Kidney (tissue), 14 donors: ENCODE measurements around the gene ELOVL6. TPM values are rescaled to one million over a fixed set of nuclear protein-coding genes. Genes with fewer than 3 reads are reported as not detected.
"Not testable (repeated sequence)": the region's sequence is repeated elsewhere in the genome, so short reads cannot be mapped to it uniquely, and the experiment has no call there.

Source experiments
- DNase-seq, 5 donors: peaks; one replicate each; pipeline ENCODE4 v3.0.0-alpha.2; 2013 to 2020
- FAIRE-seq: peaks from 2 replicates; lab custom pipeline; 2012; peaks lifted over from hg19 to GRCh38; lab: Jason Lieb, UNC
- H3K27ac ChIP-seq, 2 donors: one replicate each; pipeline ENCODE4 v1.7.0; 2013; ENCODE audit warnings: low read depth in 2 of 2, low read length in 2 of 2, inconsistent platforms in 1 of 2
- H3K27me3 ChIP-seq: one replicate; pipeline ENCODE4 v1.7.1; 2013; ENCODE audit warnings: low read length, inconsistent platforms; ENCODE audit not compliant: control insufficient read depth, insufficient read depth
- H3K36me3 ChIP-seq, 3 donors: one replicate each; pipeline versions ENCODE4 v1.7.0 to v1.7.1; 2013; ENCODE audit warnings: low read length in 3 of 3, control low read depth in 1 of 3, inconsistent platforms in 1 of 3; ENCODE audit not compliant: insufficient read depth in 3 of 3, control insufficient read depth in 2 of 3
- H3K4me1 ChIP-seq, 3 donors: one replicate each; pipeline versions ENCODE4 v1.7.0 to v1.7.1; 2013; ENCODE audit warnings: low read length in 3 of 3, inconsistent platforms in 1 of 3, low read depth in 1 of 3; ENCODE audit not compliant: control insufficient read depth in 2 of 3, insufficient read depth in 2 of 3
- H3K4me3 ChIP-seq, 3 donors: one replicate each; pipeline versions ENCODE4 v1.7.0 to v1.8.1; 2013; ENCODE audit warnings: low read length in 3 of 3, control low read depth in 1 of 3, inconsistent platforms in 1 of 3
- H3K9ac ChIP-seq, 3 donors: one replicate each; pipeline versions ENCODE4 v1.7.0 to v1.7.1; 2013; ENCODE audit warnings: low read length in 3 of 3, control low read depth in 1 of 3, inconsistent platforms in 1 of 3
- H3K9me3 ChIP-seq, 3 donors: one replicate each; pipeline versions ENCODE4 v1.7.0 to v1.7.1; 2013; ENCODE audit warnings: low read length in 3 of 3, control low read depth in 1 of 3, inconsistent platforms in 1 of 3; ENCODE audit not compliant: control insufficient read depth in 2 of 3, insufficient read depth in 1 of 3
- CTCF ChIP-seq: IDR thresholded peaks from 3 replicates; pipeline ENCODE4 v1.5.1; 2012; ENCODE audit warnings: mild to moderate bottlenecking, moderate library complexity, borderline replicate concordance; ENCODE audit not compliant: insufficient read depth; ENCODE audit errors: extremely low read depth
- intact Hi-C: fragments of 100-400 bp; cut with DNase I; formaldehyde crosslinking; loops from one replicate; pipeline ENCODE4 v1.11.1; 2022
- polyA plus RNA-seq: library from polyadenylated mRNA; stranded (reverse); fragments of 350-450 nt; fragmentation: Illumina TruSeq; extraction: RNeasy Lipid Tissue Mini Kit (QIAGEN cat#74804); gene quantifications from one replicate; pipeline ENCODE4 v1.2.3, GENCODE V29; 2014; ENCODE audit warnings: low read depth, low replicate concordance; ENCODE audit not compliant: insufficient read depth
- total RNA-seq: library from RNA; stranded (reverse); fragmentation: NEBNext Ultra II Directional; extraction: Animal tissue kit (Norgen Biotek cat#: 25700); gene quantifications from one replicate; pipeline ENCODE4 v1.2.1, GENCODE V29; 2021
- donor health status: control.
- donor health status: control.
- donor health status: control.
- donor health status: control.
- donor health status: control.
- donor health status: DM: yes; HTN: yes; CAD: no.
- donor health status: Normal renal cell carcinoma (clear cell type).

Gene ELOVL6
- total and polyA plus RNA-seq, 2 donors from 2014 or later = 10.7 to 21.5 TPM

GRCh38 chr4:110229266-110229665 lies 30.9 kb upstream of the ELOVL6 start:
- intact Hi-C loops = no loop called here
- no peak for FAIRE-seq
- no peak for DNase-seq
- Histone ChIP-seq H3K27me3 (no peaks in the 10 kb centered on the region), H3K27ac (no peak overlapping the region), H3K9me3 (peaks cover 0 to 2% (median 0%) of the 10 kb centered on the region in 3 donors), H3K9ac (no peak overlapping the region), H3K4me3 (no peak overlapping the region), H3K4me1 (no peaks in the 10 kb centered on the region), H3K36me3 (no peaks in the 10 kb centered on the region)
- no peak for TF ChIP-seq CTCF

GRCh38 chr4:110224812-110225211 lies 26.4 kb upstream of the ELOVL6 start:
- intact Hi-C loops = no loop called here
- TF ChIP-seq CTCF = no peak
- H3K4me3 ChIP-seq = no peak overlapping the region
- no peaks in the 10 kb centered on the region for H3K36me3 ChIP-seq
- FAIRE-seq (no peak), DNase-seq (no peak)
- H3K9ac ChIP-seq = no peak overlapping the region
- no peaks in the 10 kb centered on the region for H3K9me3 ChIP-seq
- no peaks in the 10 kb centered on the region for H3K4me1 ChIP-seq
- no peak overlapping the region for H3K27ac ChIP-seq
- H3K27me3 ChIP-seq = no peaks in the 10 kb centered on the region

- H3K4me1 ChIP-seq = no peaks in the 10 kb centered on the region
- H3K9ac ChIP-seq = no peak overlapping the region
- no peak for TF ChIP-seq CTCF
- intact Hi-C loops = no loop called here
- no peaks in the 10 kb centered on the region for H3K9me3 ChIP-seq
- no peak overlapping the region for H3K4me3 ChIP-seq
- no peaks in the 10 kb centered on the region for H3K36me3 ChIP-seq
- FAIRE-seq = no peak
- DNase-seq = no peak
- no peaks in the 10 kb centered on the region for H3K27me3 ChIP-seq
- no peak overlapping the region for H3K27ac ChIP-seq
These were observed 25.7 kb upstream of the ELOVL6 start for GRCh38 chr4:110224142-110224541.

GRCh38 chr4:110218935-110219334 lies 20.5 kb upstream of the ELOVL6 start:
- H3K36me3 ChIP-seq, H3K9me3 ChIP-seq, H3K4me3 ChIP-seq, DNase-seq, H3K27me3 ChIP-seq, H3K27ac ChIP-seq, H3K9ac ChIP-seq, FAIRE-seq, intact Hi-C loops, H3K4me1 ChIP-seq: not testable (repeated sequence)

- H3K27ac ChIP-seq, H3K4me1 ChIP-seq, H3K9me3 ChIP-seq, H3K36me3 ChIP-seq, DNase-seq, H3K4me3 ChIP-seq, intact Hi-C loops, H3K9ac ChIP-seq, H3K27me3 ChIP-seq, FAIRE-seq: not testable (repeated sequence)
These were observed 18.8 kb upstream of the ELOVL6 start for GRCh38 chr4:110217181-110217580.
